Measurements from ENCODE around the gene CCDC188. TPM values are rescaled to one million over a fixed set of nuclear protein-coding genes. Genes with fewer than 3 reads are reported as not detected.

CCDC188 gene
- polyA plus RNA-seq, 1 donor from 2014 or later: not detected

- H2AFZ ChIP-seq (ENCODE audit: low read depth, low read length): no peak overlapping the region
Measured at GRCh38 chr22:20109411-20110358, 41.2 kb downstream of the CCDC188 start.

More at GRCh38 chr22:20109411-20110358, 41.2 kb downstream of the CCDC188 start:
- H3K9me2 ChIP-seq (ENCODE audit: insufficient read depth, low read length): no peaks in the 10 kb centered on the region
- no peak overlapping the region for H3K9ac ChIP-seq (ENCODE audit: low read length)
- H3K36me3 ChIP-seq (ENCODE audit: insufficient read depth, low read length): peaks cover 11% of the 10 kb centered on the region
- no peaks in the 10 kb centered on the region for H3F3A ChIP-seq (ENCODE audit: insufficient read depth, low read length, poor library complexity, severe bottlenecking)
- H3K4me2 ChIP-seq (ENCODE audit: low read length): no peak overlapping the region
- no peak overlapping the region for H3K27ac ChIP-seq (ENCODE audit: low read length)
- peaks cover 2% of the 10 kb centered on the region for H4K20me1 ChIP-seq (ENCODE audit: insufficient read depth)
- H3K9me3 ChIP-seq (ENCODE audit: low read length): no peaks in the 10 kb centered on the region
- TF ChIP-seq EZH2 (IDR thresholded peaks at IDR 0.05; ENCODE audit: borderline replicate concordance, insufficient read depth, low read length, poor library complexity, severe bottlenecking) (no peak), TAF1 (IDR thresholded peaks at IDR 0.05; ENCODE audit: low read depth) (no peak), POLR2AphosphoS5 (IDR thresholded peaks at IDR 0.05) (no peak), EP300 (conservative IDR thresholded peaks at IDR 0.05; ENCODE audit: poor library complexity, severe bottlenecking) (no peak), REST (IDR thresholded peaks at IDR 0.05; ENCODE audit: borderline replicate concordance) (no peak), MXI1 (conservative IDR thresholded peaks at IDR 0.05; ENCODE audit: poor library complexity, severe bottlenecking) (no peak), RAD21 (conservative IDR thresholded peaks at IDR 0.05) (no peak), SMC3 (conservative IDR thresholded peaks at IDR 0.05; ENCODE audit: poor library complexity) (no peak), CTCF (IDR thresholded peaks at IDR 0.05; ENCODE audit: poor library complexity, severe bottlenecking) (no peak)
- no peaks in the 10 kb centered on the region for H3K79me2 ChIP-seq (replicated peaks; ENCODE audit: insufficient read depth, low read length)
- no peaks in the 10 kb centered on the region for H3K27me3 ChIP-seq (ENCODE audit: insufficient read depth, low read depth, low read length)
- H3K4me3 ChIP-seq (ENCODE audit: low read length): no peak overlapping the region

Measured in neural cell (in vitro differentiated cells).